Measurements from ENCODE around the gene RAB8A. TPM values are rescaled to one million over a fixed set of nuclear protein-coding genes. Genes with fewer than 3 reads are reported as not detected.

The RAB8A gene
- total and polyA plus RNA-seq, 4 experiments from 2014 or later: 83.9 to 96.8 (median 86.2) TPM

GRCh38 chr19:16089010-16089846 is 22.5 kb upstream of the RAB8A start:
- no peak for DNase-seq
- ChIA-PET CTCF (ENCODE audit: partially characterized antibody) (interaction anchor here (1.0 to 6.4 kb wide), 7 partner anchors 15 to 47 kb away, joined by 3 to 145 read pairs (median 5); partner anchors contain the start of genes RAB8A and TPM4), POLR2A (ENCODE audit: partially characterized antibody) (interaction anchor here (0.6 to 1.7 kb wide), 3 partner anchors 19 to 47 kb away, joined by 3 to 10 read pairs (median 3); no protein-coding TSS in a partner anchor)
- H3K27ac ChIP-seq (ENCODE audit: low read depth, low read length): no peak overlapping the region
- Mint-ChIP-seq H3K4me1 (peaks cover 27 to 58% (median 36%) of the 10 kb centered on the region in 4 donors), H3K27me3 (no peaks in the 10 kb centered on the region), H3K4me3 (peak overlapping the region in 1 of 8 donors; percentile 20), H3K36me3 (peaks cover 64 to 82% of the 10 kb centered on the region in 2 donors), H3K9me3 (no peaks in the 10 kb centered on the region), H3K27ac (peak overlapping the region; percentile 53 to 82 (median 76))
- peaks cover 80% of the 10 kb centered on the region for H3K36me3 ChIP-seq (ENCODE audit: insufficient read depth, low read length)
- peaks cover 47% of the 10 kb centered on the region for H3K4me1 ChIP-seq (ENCODE audit: insufficient read depth, low read length)
- no peak overlapping the region for H3K4me3 ChIP-seq (ENCODE audit: low read length in 2 of 2)
- intact Hi-C loops (cut with micrococcal nuclease): no loop called here
- no peaks in the 10 kb centered on the region for H3K27me3 ChIP-seq (ENCODE audit: insufficient read depth, low read length)
- H3K9me3 ChIP-seq (ENCODE audit: control insufficient read depth in 1 of 2, low read length in 2 of 2): no peaks in the 10 kb centered on the region

DNA sequence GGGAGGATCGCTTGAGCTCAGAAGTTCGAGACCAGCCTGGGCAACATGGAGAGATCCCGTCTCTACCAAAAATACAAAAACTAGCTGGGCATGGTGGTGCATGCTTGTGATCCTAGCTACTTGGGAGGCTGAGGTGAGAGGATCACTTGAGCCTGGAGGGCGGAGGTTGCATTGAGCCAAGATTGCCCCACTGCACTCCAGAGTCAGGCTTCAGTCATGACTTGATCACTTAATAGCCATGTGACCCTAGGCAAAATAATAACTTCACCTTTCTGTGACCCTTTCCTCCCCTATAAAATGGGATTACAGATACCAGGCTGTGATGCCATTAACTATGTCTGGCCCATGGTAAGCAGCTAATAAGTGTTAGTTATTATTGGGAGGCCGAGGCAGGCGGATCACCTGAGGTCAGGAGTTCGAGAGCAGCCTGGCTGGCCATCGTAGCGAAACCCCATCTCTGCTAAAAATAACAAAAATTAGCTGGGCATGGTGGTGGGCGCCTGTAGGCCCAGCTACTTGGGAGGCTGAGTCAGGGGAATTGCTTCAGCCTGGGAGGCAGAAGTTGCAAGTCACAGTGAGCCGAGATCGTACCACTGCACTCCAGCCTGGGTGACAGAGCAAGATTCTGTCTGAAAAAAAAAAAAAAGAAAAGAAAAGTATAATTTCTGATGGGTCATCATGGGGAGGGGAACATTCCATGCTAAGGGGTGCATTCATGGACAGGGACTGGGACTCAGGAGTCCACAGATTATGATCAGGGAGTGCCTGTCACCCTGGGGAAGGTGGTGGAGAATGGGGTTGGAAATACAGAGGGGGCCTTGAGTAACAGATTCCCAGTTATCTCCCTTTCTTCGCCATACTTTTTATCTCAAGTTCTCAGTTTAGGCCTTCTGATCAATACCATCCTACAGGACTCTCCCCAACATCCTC is 19.9 kb upstream of the RAB8A start:
- Mint-ChIP-seq H3K4me3 (no peak overlapping the region), H3K27ac (peak overlapping the region in 5 of 7 donors; percentile 27 to 52 (median 31)), H3K27me3 (no peaks in the 10 kb centered on the region), H3K36me3 (peaks cover 65 to 80% of the 10 kb centered on the region in 2 donors), H3K9me3 (no peaks in the 10 kb centered on the region), H3K4me1 (peaks cover 19 to 43% (median 27%) of the 10 kb centered on the region in 4 donors)
- H3K27ac ChIP-seq (ENCODE audit: low read depth, low read length): no peak overlapping the region
- ChIA-PET POLR2A (ENCODE audit: partially characterized antibody) (interaction anchor here (1.2 kb wide), 2 partner anchors 15 to 16 kb away, joined by 3 read pairs; partner anchors contain the start of gene TPM4), CTCF (ENCODE audit: partially characterized antibody) (interaction anchor here (0.7 to 3.4 kb wide), 9 partner anchors 15 to 50 kb away, joined by 3 to 13 read pairs (median 5); no protein-coding TSS in a partner anchor)
- H3K9me3 ChIP-seq (ENCODE audit: control insufficient read depth in 1 of 2, low read length in 2 of 2): no peaks in the 10 kb centered on the region
- intact Hi-C loops (cut with micrococcal nuclease): no loop called here
- H3K4me1 ChIP-seq (ENCODE audit: insufficient read depth, low read length): peaks cover 35% of the 10 kb centered on the region
- peaks cover 85% of the 10 kb centered on the region for H3K36me3 ChIP-seq (ENCODE audit: insufficient read depth, low read length)
- no peak for DNase-seq
- no peaks in the 10 kb centered on the region for H3K27me3 ChIP-seq (ENCODE audit: insufficient read depth, low read length)
- no peak overlapping the region for H3K4me3 ChIP-seq (ENCODE audit: low read length in 2 of 2)

- intact Hi-C loops (cut with micrococcal nuclease): no loop called here
- no peaks in the 10 kb centered on the region for H3K27me3 Mint-ChIP-seq
- peak overlapping the region in 2 of 8 donors; percentile 51 to 63 for H3K4me3 Mint-ChIP-seq
Observed at GRCh38 chr19:16094360-16095070, 17.2 kb upstream of the RAB8A start.

GRCh38 chr19:16095071-16095571 is 16.6 kb upstream of the RAB8A start:
- H3K9me3 ChIP-seq (ENCODE audit: control insufficient read depth in 1 of 2, low read length in 2 of 2): no peaks in the 10 kb centered on the region
- Mint-ChIP-seq H3K36me3 (peaks cover 67 to 82% of the 10 kb centered on the region in 2 donors), H3K4me1 (peaks cover 14 to 22% (median 18%) of the 10 kb centered on the region in 4 donors), H3K4me3 (peak overlapping the region in 6 of 8 donors; percentile 7 to 63 (median 46)), H3K27me3 (no peaks in the 10 kb centered on the region), H3K27ac (peak overlapping the region; percentile 43 to 94 (median 88)), H3K9me3 (no peaks in the 10 kb centered on the region)
- POLR2A ChIA-PET (ENCODE audit: partially characterized antibody): interaction anchor here (0.6 to 3.6 kb wide), 7 partner anchors 9 to 87 kb away, joined by 3 to 31 read pairs (median 5); no protein-coding TSS in a partner anchor
- H3K36me3 ChIP-seq (ENCODE audit: insufficient read depth, low read length): peaks cover 85% of the 10 kb centered on the region
- CTCF ChIA-PET (ENCODE audit: partially characterized antibody): interaction anchor here (0.7 to 3.5 kb wide), 12 partner anchors 10 to 87 kb away, joined by 3 to 32 read pairs (median 5); no protein-coding TSS in a partner anchor
- H3K27me3 ChIP-seq (ENCODE audit: insufficient read depth, low read length): no peaks in the 10 kb centered on the region
- H3K4me1 ChIP-seq (ENCODE audit: insufficient read depth, low read length): peaks cover 14% of the 10 kb centered on the region
- no peak overlapping the region for H3K4me3 ChIP-seq (ENCODE audit: low read length in 2 of 2)
- peak in 1 of 5 donors; percentile 37 for DNase-seq
- intact Hi-C loops (cut with micrococcal nuclease): no loop called here
- peak overlapping the region; percentile 10 for H3K27ac ChIP-seq (ENCODE audit: low read depth, low read length)

More at GRCh38 chr19:16094360-16095070, 17.2 kb upstream of the RAB8A start:
- ChIA-PET CTCF (ENCODE audit: partially characterized antibody) (interaction anchor here (0.7 to 3.5 kb wide), 9 partner anchors 9 to 53 kb away, joined by 3 to 32 read pairs (median 6); no protein-coding TSS in a partner anchor), POLR2A (ENCODE audit: partially characterized antibody) (interaction anchor here (0.9 to 3.6 kb wide), 5 partner anchors 8 to 52 kb away, joined by 3 to 31 read pairs (median 7); no protein-coding TSS in a partner anchor)
- no peak for DNase-seq
- Histone ChIP-seq H3K27ac (ENCODE audit: low read depth, low read length) (no peak overlapping the region), H3K36me3 (ENCODE audit: insufficient read depth, low read length) (peaks cover 85% of the 10 kb centered on the region), H3K27me3 (ENCODE audit: insufficient read depth, low read length) (no peaks in the 10 kb centered on the region), H3K9me3 (ENCODE audit: control insufficient read depth in 1 of 2, low read length in 2 of 2) (no peaks in the 10 kb centered on the region), H3K4me1 (ENCODE audit: insufficient read depth, low read length) (peaks cover 14% of the 10 kb centered on the region), H3K4me3 (ENCODE audit: low read length in 2 of 2) (no peak overlapping the region)
- peaks cover 15 to 21% (median 20%) of the 10 kb centered on the region in 4 donors for H3K4me1 Mint-ChIP-seq
- H3K27ac Mint-ChIP-seq: peak overlapping the region; percentile 57 to 94 (median 88)
- H3K36me3 Mint-ChIP-seq: peaks cover 68 to 82% of the 10 kb centered on the region in 2 donors
- no peaks in the 10 kb centered on the region for H3K9me3 Mint-ChIP-seq

DNA sequence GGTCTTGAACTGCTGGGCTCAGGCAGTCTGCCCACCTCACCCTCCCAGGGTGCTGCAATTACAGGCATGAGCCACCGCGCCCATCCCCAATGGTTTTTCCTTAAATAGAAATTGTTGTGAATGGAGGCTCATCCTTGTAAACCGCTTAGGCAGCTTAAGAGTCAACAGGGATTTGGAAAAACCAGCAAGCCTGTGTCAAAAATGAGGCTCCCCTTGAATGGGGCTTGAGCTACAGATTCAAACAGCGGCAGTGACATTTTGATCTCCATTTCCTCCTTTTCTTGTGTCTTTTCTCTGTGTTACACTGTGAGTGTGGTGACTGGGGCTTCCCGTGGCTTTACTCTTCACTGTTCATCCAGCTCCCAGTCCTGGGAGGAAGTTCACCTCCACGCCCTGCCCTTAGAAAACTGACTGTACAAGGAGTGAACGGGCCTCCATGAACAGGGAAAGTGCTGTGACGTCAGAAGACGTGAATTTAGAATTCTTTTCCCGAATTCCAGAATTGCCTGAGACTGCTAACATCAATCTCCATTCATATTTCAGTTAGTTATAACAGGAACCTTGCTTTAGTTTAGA is 15.3 kb upstream of the RAB8A start:
- DNase-seq: no peak
- ChIA-PET CTCF (ENCODE audit: partially characterized antibody) (interaction anchor here (0.7 to 3.5 kb wide), 8 partner anchors 11 to 1163 kb away, joined by 3 to 32 read pairs (median 6); no protein-coding TSS in a partner anchor), POLR2A (ENCODE audit: partially characterized antibody) (interaction anchor here (1.0 to 3.6 kb wide), 6 partner anchors 10 to 26 kb away, joined by 3 to 31 read pairs (median 4); partner anchors contain the start of gene TPM4)
- no peak overlapping the region for H3K27ac ChIP-seq (ENCODE audit: low read depth, low read length)
- H3K4me3 ChIP-seq (ENCODE audit: low read length in 2 of 2): no peak overlapping the region
- intact Hi-C loops (cut with micrococcal nuclease): no loop called here
- no peaks in the 10 kb centered on the region for H3K9me3 ChIP-seq (ENCODE audit: control insufficient read depth in 1 of 2, low read length in 2 of 2)
- H3K36me3 Mint-ChIP-seq: peaks cover 65 to 74% of the 10 kb centered on the region in 2 donors
- peaks cover 14 to 22% (median 18%) of the 10 kb centered on the region in 4 donors for H3K4me1 Mint-ChIP-seq
- H3K9me3 Mint-ChIP-seq: no peaks in the 10 kb centered on the region
- peaks cover 14% of the 10 kb centered on the region for H3K4me1 ChIP-seq (ENCODE audit: insufficient read depth, low read length)
- H3K27me3 Mint-ChIP-seq: no peaks in the 10 kb centered on the region
- peaks cover 84% of the 10 kb centered on the region for H3K36me3 ChIP-seq (ENCODE audit: insufficient read depth, low read length)
- H3K27me3 ChIP-seq (ENCODE audit: insufficient read depth, low read length): no peaks in the 10 kb centered on the region
- peak overlapping the region; percentile 60 to 87 (median 81) for H3K27ac Mint-ChIP-seq
- H3K4me3 Mint-ChIP-seq: no peak overlapping the region

DNA sequence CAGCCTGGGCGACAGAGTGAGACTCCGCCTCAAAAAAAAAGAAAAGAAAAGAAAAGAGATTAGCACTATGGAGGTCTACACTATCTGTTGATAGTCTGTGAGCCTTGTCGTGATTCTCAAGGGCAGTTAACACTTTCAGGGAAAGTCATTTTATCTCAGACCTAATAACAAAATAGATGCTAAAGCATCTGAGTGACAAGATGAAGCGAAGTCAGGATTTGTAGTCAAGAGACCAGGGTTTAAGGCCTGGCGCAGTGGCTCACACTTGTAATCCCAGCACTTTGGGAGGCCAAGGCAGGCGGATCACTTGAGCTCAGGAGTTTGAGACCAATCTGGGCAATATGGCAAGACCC is 13.3 kb upstream of the RAB8A start:
- Histone ChIP-seq H3K4me3 (ENCODE audit: low read length in 2 of 2) (no peak overlapping the region), H3K27me3 (ENCODE audit: insufficient read depth, low read length) (no peaks in the 10 kb centered on the region), H3K9me3 (ENCODE audit: control insufficient read depth in 1 of 2, low read length in 2 of 2) (no peaks in the 10 kb centered on the region), H3K4me1 (ENCODE audit: insufficient read depth, low read length) (peaks cover 14% of the 10 kb centered on the region), H3K36me3 (ENCODE audit: insufficient read depth, low read length) (peaks cover 82% of the 10 kb centered on the region), H3K27ac (ENCODE audit: low read depth, low read length) (no peak overlapping the region)
- ChIA-PET CTCF (ENCODE audit: partially characterized antibody) (interaction anchor here (2.6 kb wide), 1 partner anchor 36 kb away, joined by 7 read pairs; no protein-coding TSS in a partner anchor), POLR2A (ENCODE audit: partially characterized antibody) (interaction anchor here (1.1 to 1.4 kb wide), 3 partner anchors 12 to 28 kb away, joined by 3 to 5 read pairs (median 4); no protein-coding TSS in a partner anchor)
- intact Hi-C loops (cut with micrococcal nuclease): no loop called here
- peak overlapping the region; percentile 10 to 83 (median 57) for H3K27ac Mint-ChIP-seq
- peaks cover 63 to 69% of the 10 kb centered on the region in 2 donors for H3K36me3 Mint-ChIP-seq
- DNase-seq: no peak
- H3K9me3 Mint-ChIP-seq: no peaks in the 10 kb centered on the region
- H3K4me1 Mint-ChIP-seq: peaks cover 14 to 21% (median 18%) of the 10 kb centered on the region in 4 donors
- no peaks in the 10 kb centered on the region for H3K27me3 Mint-ChIP-seq
- no peak overlapping the region for H3K4me3 Mint-ChIP-seq
